OCI-LY1 (cell line): Measurements from ENCODE around the gene PRKCD.

Source experiments
- CTCF ChIP-seq: fragments of 200-600 bp; sonication (generic), shearing (Covaris generic); IDR thresholded peaks from 2 replicates; pipeline ENCODE4 v1.5.1; 2017; ENCODE audit warnings: mild to moderate bottlenecking, antibody characterized with exemption, low read length, moderate library complexity, mixed read lengths
- EZH2 ChIP-seq: fragments of 200-600 bp; sonication (generic), shearing (Covaris generic); IDR thresholded peaks from 2 replicates; pipeline ENCODE4 v1.8.0; 2017; ENCODE audit warnings: borderline replicate concordance, mixed run types, mild to moderate bottlenecking, antibody characterized with exemption, low read length, moderate library complexity, mixed read lengths

- TF ChIP-seq CTCF, result no peak
- no peak for TF ChIP-seq EZH2
Observed at GRCh38 chr3:53175613-53176540, 14.9 kb downstream of the PRKCD start.
